PC-9 (cell line): ENCODE data around the gene ITLN1. TPM values are rescaled to one million over a fixed set of nuclear protein-coding genes. Genes with fewer than 3 reads are reported as not detected.

Experiments
- BruUV-seq: library from RNA; stranded (reverse); fragments of 400-500 nt; replicated peaks from 2 replicates; lab custom pipeline; 2021; lab: Mats Ljungman, UMichigan
- CTCF ChIA-PET: fragments of 300-600 bp; sonication (Branson Sonifier 250); formaldehyde crosslinking; loops from one replicate; lab custom pipeline; 2022; ENCODE audit warnings: antibody characterized with exemption; lab: Charles Lee
- POLR2A ChIA-PET: fragments of 300-600 bp; sonication (Branson Sonifier 250); formaldehyde crosslinking; loops from one replicate; lab custom pipeline; 2022; ENCODE audit warnings: antibody characterized with exemption; ENCODE audit not compliant: unreplicated experiment; lab: Charles Lee
- DNase-seq, 2 experiments: peaks; one replicate each; pipeline versions ENCODE4 v3.0.0 to v3.0.0-alpha.2; 2015 to 2022; ENCODE audit warnings: mixed read lengths in 1 of 2
- H2AFZ ChIP-seq: fragments of 200-600 bp; sonication (generic); 2 replicates; pipeline ENCODE4 v1.8.1; 2017; ENCODE audit warnings: antibody characterized with exemption
- H3F3A ChIP-seq: fragments of 200-600 bp; sonication (generic); 2 replicates; pipeline ENCODE4 v1.8.1; 2017; ENCODE audit warnings: antibody characterized with exemption, mild to moderate bottlenecking, low read depth; ENCODE audit not compliant: insufficient read depth
- H3K27ac ChIP-seq: fragments of 200-600 bp; sonication (generic); 2 replicates; pipeline ENCODE4 v1.6.1; 2016; ENCODE audit warnings: mixed run types
- H3K27me3 ChIP-seq: fragments of 200-600 bp; sonication (generic); 2 replicates; pipeline ENCODE4 v1.6.1; 2016; ENCODE audit warnings: low read depth, mixed run types; ENCODE audit not compliant: insufficient read depth
- H3K36me3 ChIP-seq: fragments of 200-600 bp; sonication (generic); 2 replicates; pipeline ENCODE4 v1.6.1; 2016; ENCODE audit warnings: low read depth, mixed run types
- H3K4me1 ChIP-seq: fragments of 200-600 bp; sonication (generic); replicated peaks from 2 replicates; pipeline ENCODE4 v1.6.1; 2016; ENCODE audit warnings: mixed run types; ENCODE audit not compliant: insufficient read depth
- H3K4me2 ChIP-seq: fragments of 200-600 bp; sonication (generic); 2 replicates; pipeline ENCODE4 v1.6.1; 2017; ENCODE audit warnings: mixed run types
- H3K4me3 ChIP-seq: fragments of 200-600 bp; sonication (generic); 2 replicates; pipeline ENCODE4 v1.6.1; 2016; ENCODE audit warnings: mixed run types
- H3K79me2 ChIP-seq: fragments of 200-600 bp; sonication (generic); 2 replicates; pipeline ENCODE4 v1.6.1; 2017; ENCODE audit warnings: low read depth, mixed run types
- H3K9me2 ChIP-seq: fragments of 200-600 bp; sonication (generic); 2 replicates; pipeline ENCODE4 v1.8.1; 2017; ENCODE audit warnings: mild to moderate bottlenecking; ENCODE audit not compliant: insufficient read depth
- H3K9me3 ChIP-seq: fragments of 200-600 bp; sonication (generic); 2 replicates; pipeline ENCODE4 v1.8.1; 2016; ENCODE audit warnings: low read depth; ENCODE audit not compliant: insufficient read depth
- H4K20me1 ChIP-seq: fragments of 200-600 bp; sonication (generic); 2 replicates; pipeline ENCODE4 v1.8.1; 2017; ENCODE audit not compliant: insufficient read depth
- EZH2 ChIP-seq: fragments of 200-600 bp; sonication (generic); IDR thresholded peaks from 2 replicates; pipeline ENCODE4 v1.8.0; 2017; ENCODE audit warnings: antibody characterized with exemption, low read depth
- intact Hi-C: fragments of 100-400 bp; cut with micrococcal nuclease; formaldehyde crosslinking; loops from one replicate; pipeline ENCODE4 v1.10.0; 2022; ENCODE audit not compliant: unreplicated experiment
- total RNA-seq: library from RNA; stranded (reverse); gene quantifications from 2 replicates; pipeline ENCODE4 v1.2.3, GENCODE V29; 2021
- TF ChIP-seq, protein P1 (sequence below): fragments of 200-600 bp; sonication (generic); conservative IDR thresholded peaks from 2 replicates; pipeline ENCODE4 v1.6.1; 2017; ENCODE audit warnings: mixed run types, antibody characterized with exemption, mild to moderate bottlenecking, moderate library complexity

ITLN1 gene
- total RNA-seq, 1 experiment from 2014 or later: not detected

DNA sequence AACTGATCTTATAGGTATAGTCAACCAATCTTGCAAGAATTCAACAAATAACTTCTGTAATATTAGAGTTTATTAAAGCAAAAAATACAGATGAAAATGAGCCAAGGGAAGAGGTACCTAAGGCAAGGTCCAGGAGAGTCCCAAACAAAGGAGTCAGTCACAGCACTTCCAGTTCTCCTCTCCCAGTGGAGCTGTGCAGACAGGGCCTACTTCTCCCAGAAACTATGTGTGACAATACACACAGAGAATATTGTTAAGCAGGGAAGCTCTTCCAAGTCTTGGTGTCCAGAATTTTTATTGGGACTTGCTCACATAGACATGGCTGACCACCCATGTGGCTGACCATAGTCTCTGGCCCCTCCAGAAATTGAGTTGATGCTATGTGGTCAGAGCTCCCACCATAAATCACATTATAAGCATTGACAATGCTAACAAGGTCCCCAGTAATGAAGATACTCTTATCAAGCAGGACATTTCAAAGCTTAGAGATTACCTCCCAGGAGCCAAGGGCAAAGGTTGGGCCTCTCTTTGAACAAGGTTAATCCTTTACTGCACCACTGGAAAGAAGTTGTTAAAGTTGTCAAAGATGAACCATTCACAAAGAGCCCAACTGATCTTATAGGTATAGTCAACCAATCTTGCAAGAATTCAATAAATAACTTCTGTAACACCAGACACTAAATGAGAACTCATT is 18.8 kb downstream of the ITLN1 start:
- Histone ChIP-seq H3K4me3 (no peak overlapping the region), H3K36me3 (no peaks in the 10 kb centered on the region), H3K4me2 (no peak overlapping the region), H3K27me3 (no peaks in the 10 kb centered on the region), H3K79me2 (no peaks in the 10 kb centered on the region), H3K4me1 (no peaks in the 10 kb centered on the region), H4K20me1 (no peaks in the 10 kb centered on the region), H3K27ac (no peak overlapping the region), H3K9me2 (no peaks in the 10 kb centered on the region), H2AFZ (no peak overlapping the region), H3F3A (no peaks in the 10 kb centered on the region), H3K9me3 (no peaks in the 10 kb centered on the region)
- intact Hi-C loops: no loop called here
- ChIA-PET CTCF (no interaction called here), POLR2A (no interaction called here)
- TF ChIP-seq, protein P1, sequence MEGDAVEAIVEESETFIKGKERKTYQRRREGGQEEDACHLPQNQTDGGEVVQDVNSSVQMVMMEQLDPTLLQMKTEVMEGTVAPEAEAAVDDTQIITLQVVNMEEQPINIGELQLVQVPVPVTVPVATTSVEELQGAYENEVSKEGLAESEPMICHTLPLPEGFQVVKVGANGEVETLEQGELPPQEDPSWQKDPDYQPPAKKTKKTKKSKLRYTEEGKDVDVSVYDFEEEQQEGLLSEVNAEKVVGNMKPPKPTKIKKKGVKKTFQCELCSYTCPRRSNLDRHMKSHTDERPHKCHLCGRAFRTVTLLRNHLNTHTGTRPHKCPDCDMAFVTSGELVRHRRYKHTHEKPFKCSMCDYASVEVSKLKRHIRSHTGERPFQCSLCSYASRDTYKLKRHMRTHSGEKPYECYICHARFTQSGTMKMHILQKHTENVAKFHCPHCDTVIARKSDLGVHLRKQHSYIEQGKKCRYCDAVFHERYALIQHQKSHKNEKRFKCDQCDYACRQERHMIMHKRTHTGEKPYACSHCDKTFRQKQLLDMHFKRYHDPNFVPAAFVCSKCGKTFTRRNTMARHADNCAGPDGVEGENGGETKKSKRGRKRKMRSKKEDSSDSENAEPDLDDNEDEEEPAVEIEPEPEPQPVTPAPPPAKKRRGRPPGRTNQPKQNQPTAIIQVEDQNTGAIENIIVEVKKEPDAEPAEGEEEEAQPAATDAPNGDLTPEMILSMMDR: no peak
- no peak for TF ChIP-seq EZH2
- DNase-seq: no peak
- BruUV-seq: no TSS peak

DNA sequence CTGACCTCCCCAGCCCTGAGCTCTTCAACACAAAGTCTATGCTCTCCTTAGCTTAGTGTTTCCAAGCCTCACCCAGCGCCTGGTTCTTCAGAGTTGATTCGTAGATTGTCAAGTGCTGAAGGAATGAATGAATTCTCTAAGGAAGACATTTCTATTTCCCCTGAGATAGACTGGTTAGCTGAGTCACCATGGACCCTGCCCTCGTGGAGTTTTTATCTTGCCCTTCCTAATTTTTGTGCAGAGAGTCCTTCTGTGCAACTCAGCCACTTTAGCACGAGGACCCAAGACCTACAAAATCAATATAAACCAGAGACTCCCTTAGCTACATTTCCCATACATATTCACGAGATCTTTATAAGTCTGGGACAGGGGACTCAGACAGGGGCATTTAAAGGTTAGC is 19.6 kb downstream of the ITLN1 start:
- no peak overlapping the region for H3K27ac ChIP-seq
- DNase-seq: no peak
- ChIA-PET CTCF (no interaction called here), POLR2A (no interaction called here)
- H3K4me3 ChIP-seq: no peak overlapping the region
- H3K9me3 ChIP-seq: no peaks in the 10 kb centered on the region
- no peak overlapping the region for H3K4me2 ChIP-seq
- H3K27me3 ChIP-seq: no peaks in the 10 kb centered on the region
- no peak for TF ChIP-seq EZH2
- TF ChIP-seq, protein P1: no peak
- no peaks in the 10 kb centered on the region for H3F3A ChIP-seq
- H3K9me2 ChIP-seq: no peaks in the 10 kb centered on the region
- intact Hi-C loops: no loop called here
- no peaks in the 10 kb centered on the region for H4K20me1 ChIP-seq
- no peak overlapping the region for H2AFZ ChIP-seq
- no peaks in the 10 kb centered on the region for H3K4me1 ChIP-seq
- no peaks in the 10 kb centered on the region for H3K36me3 ChIP-seq
- no peaks in the 10 kb centered on the region for H3K79me2 ChIP-seq
- no TSS peak for BruUV-seq

DNA sequence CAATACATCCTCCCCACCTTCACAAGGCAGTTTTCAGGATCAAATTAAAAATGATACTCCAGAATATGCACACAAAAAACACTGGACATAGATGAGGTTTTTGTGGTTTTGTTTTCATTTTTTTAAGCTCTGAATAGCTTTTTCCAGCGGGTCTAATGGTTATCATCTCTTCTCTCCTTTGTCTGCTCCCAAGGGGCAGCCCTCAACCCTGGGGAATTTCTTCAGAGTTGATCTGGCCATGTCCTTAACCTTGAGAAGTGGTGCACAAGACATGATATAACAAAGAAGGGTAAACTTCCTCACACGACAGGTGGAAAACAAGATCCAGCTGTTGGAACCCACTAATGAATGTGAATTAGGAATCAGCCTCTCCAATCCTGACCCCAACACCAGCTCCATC is 20.8 kb downstream of the ITLN1 start:
- H3K9me3 ChIP-seq: no peaks in the 10 kb centered on the region
- ChIA-PET CTCF (no interaction called here), POLR2A (no interaction called here)
- H4K20me1 ChIP-seq: no peaks in the 10 kb centered on the region
- H3K36me3 ChIP-seq: no peaks in the 10 kb centered on the region
- H3F3A ChIP-seq: no peaks in the 10 kb centered on the region
- no peak overlapping the region for H3K27ac ChIP-seq
- BruUV-seq: no TSS peak
- no peak overlapping the region for H3K4me3 ChIP-seq
- no peaks in the 10 kb centered on the region for H3K79me2 ChIP-seq
- no peak for DNase-seq
- no peaks in the 10 kb centered on the region for H3K27me3 ChIP-seq
- no peaks in the 10 kb centered on the region for H3K4me1 ChIP-seq
- intact Hi-C loops: no loop called here
- H3K9me2 ChIP-seq: no peaks in the 10 kb centered on the region
- H3K4me2 ChIP-seq: no peak overlapping the region
- no peak overlapping the region for H2AFZ ChIP-seq
- TF ChIP-seq, protein P1: no peak
- no peak for TF ChIP-seq EZH2
